GM18499 (cell line): ENCODE data around the gene TANGO6.
"Not testable (repeated sequence)": the region's sequence is repeated elsewhere in the genome, so short reads cannot be mapped to it uniquely, and the experiment has no call there.

Experiments
- ATAC-seq: cut with Tn5 transposase; IDR thresholded peaks from one replicate; pipeline ENCODE4 v1.9.1; 2021; ENCODE audit warnings: moderate number of reproducible peaks; ENCODE audit not compliant: insufficient read depth, unreplicated experiment

TANGO6 gene

DNA sequence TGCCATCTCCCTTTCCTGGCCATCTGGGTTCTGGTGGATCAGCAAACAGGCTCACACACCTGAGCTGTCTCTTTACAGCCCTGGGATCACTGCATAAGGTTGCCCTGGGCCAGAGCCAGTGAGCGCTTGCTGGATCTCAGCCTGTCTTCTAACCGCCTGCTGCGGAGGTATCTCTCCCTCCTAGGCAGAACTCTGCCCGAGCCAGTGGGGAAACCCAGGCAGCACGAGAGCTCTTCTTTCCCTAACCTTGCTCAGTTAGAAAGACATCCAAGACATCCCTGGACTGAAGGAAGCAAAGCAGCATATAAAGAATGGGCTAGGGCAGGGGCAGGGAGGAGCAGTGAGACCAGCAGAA, 268.5 kb downstream of the TANGO6 start:
- no peak for ATAC-seq

GRCh38 chr16:69112285-69113129, 269.2 kb downstream of the TANGO6 start:
- no peak for ATAC-seq

DNA sequence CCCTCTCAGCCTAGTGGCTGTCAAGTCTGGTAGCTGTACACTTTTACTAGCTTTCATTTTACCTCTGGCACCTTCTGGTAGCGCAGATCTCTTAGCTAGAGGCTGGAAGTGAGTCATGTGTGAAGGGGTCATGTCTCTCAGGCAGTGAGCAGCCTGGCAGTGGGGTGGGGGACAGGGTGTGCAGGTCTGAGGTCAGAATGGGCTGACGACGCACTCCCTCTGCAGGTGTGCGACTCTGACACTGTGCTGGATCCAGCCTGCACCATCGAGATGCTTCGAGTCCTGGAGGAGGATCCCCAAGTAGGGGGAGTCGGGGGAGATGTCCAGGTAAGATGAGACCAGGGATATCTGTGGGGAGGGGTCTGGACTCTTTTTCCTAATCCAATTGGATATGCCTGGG, 269.9 kb downstream of the TANGO6 start:
- no peak for ATAC-seq

DNA sequence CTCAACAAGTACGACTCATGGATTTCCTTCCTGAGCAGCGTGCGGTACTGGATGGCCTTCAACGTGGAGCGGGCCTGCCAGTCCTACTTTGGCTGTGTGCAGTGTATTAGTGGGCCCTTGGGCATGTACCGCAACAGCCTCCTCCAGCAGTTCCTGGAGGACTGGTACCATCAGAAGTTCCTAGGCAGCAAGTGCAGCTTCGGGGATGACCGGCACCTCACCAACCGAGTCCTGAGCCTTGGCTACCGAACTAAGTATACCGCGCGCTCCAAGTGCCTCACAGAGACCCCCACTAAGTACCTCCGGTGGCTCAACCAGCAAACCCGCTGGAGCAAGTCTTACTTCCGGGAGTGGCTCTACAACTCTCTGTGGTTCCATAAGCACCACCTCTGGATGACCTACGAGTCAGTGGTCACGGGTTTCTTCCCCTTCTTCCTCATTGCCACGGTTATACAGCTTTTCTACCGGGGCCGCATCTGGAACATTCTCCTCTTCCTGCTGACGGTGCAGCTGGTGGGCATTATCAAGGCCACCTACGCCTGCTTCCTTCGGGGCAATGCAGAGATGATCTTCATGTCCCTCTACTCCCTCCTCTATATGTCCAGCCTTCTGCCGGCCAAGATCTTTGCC, 271.1 kb downstream of the TANGO6 start:
- no peak for ATAC-seq

DNA sequence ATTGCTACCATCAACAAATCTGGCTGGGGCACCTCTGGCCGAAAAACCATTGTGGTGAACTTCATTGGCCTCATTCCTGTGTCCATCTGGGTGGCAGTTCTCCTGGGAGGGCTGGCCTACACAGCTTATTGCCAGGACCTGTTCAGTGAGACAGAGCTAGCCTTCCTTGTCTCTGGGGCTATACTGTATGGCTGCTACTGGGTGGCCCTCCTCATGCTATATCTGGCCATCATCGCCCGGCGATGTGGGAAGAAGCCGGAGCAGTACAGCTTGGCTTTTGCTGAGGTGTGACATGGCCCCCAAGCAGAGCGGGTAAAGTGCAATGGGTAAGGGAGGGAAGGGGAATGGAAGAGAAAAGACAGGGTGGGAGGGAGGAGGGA, 271.6 kb downstream of the TANGO6 start:
- ATAC-seq: no peak

GRCh38 chr16:69115361-69115760, 272.0 kb downstream of the TANGO6 start:
- no peak for ATAC-seq

GRCh38 chr16:69115837-69116236, 272.5 kb downstream of the TANGO6 start:
- no peak for ATAC-seq

- no peak for ATAC-seq
Observed at GRCh38 chr16:69116256-69116875, 273.0 kb downstream of the TANGO6 start.

- no peak for ATAC-seq
Observed at GRCh38 chr16:69116906-69117305, 273.6 kb downstream of the TANGO6 start.

DNA sequence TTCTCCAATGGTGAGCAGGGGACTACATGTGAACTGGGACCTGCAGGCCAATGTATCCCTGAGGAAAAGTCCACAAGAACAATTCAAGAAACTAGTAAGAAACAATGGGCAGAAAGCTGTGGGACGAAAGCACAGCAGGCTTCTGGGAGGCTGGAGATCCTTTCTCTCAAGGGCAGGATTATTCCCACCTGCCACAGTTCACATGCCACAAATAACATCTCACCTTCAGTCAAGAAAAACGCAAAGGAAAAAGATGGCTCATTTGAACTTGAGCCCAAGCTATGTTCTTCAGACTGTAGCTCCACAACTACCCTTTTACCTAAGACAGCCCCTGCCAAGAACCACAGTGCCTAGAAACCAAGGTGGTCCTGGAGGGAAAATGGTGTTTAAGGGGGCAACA, 275.1 kb downstream of the TANGO6 start:
- ATAC-seq: no peak

- ATAC-seq: no peak
Observed at GRCh38 chr16:69118994-69119393, 275.7 kb downstream of the TANGO6 start.

GRCh38 chr16:69119536-69119935, 276.2 kb downstream of the TANGO6 start:
- no peak for ATAC-seq

DNA sequence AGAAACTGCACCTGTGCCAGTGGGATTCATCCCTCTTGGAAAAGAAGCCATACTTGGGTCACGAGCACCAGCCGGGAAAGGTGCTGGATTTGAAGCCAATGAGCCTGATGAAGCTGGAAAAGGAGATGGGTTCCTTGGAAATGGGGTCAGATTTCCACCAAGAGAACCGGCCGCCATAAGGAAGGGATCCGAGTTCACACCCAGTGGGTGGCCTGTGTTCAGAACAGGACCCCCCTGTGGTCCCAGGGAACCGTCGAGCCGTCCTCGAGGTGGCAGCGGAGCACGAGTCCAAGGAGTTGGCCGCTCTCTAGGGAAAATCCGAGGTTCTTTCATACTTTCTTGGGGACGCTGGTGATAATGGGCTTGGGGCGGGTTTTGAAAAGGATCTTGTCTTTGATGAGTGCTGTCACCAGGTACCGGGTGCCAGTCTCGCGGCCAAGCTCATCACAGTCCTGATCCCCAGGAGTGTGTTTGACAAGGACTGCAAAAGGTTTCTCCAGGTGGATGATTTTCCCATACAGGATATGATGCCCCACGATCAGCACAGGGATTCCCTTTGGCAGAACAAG, 276.8 kb downstream of the TANGO6 start:
- no peak for ATAC-seq

GRCh38 chr16:69123910-69124309, 280.6 kb downstream of the TANGO6 start:
- ATAC-seq: no peak

GRCh38 chr16:69124406-69124805, 281.1 kb downstream of the TANGO6 start:
- ATAC-seq: not testable (repeated sequence)

- not testable (repeated sequence) for ATAC-seq
Observed at GRCh38 chr16:69124961-69125360, 281.6 kb downstream of the TANGO6 start.

DNA sequence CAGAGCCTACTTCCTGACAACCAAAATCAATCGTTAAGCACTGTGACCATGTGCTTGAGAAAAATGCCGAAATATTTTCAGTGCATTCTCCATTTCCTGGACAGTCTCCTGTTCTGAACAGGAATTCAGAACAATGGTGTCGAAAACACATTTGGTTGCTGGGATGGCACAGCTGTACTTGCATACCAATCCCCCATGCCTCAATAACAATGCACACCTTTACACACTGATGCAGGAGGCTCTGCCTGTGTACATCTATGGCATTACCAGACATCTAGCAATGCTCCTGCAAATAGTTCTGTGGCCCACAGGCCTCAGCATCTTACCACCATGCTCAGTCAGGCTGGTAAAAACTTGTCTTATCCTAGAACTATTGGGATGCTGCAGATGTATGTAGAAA, 282.9 kb downstream of the TANGO6 start:
- no peak for ATAC-seq

DNA sequence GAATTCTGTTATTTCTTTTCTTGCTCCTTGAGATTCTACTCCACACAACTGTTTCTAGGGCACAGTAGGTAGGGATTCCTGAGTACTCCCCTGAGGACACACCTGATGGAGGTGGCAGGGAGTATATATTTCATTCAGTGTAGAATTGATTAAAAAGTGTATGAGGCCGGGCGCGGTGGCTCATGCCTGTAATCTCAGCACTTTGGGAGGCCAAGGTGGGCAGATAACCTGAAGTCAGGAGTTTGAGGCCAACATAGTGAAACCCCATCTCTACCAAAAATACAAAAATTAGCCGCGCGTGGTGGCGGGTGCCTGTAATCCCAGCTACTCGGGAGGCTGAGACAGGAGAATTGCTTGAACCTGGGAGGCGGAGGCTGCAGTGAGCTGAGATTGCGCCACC, 283.5 kb downstream of the TANGO6 start:
- not testable (repeated sequence) for ATAC-seq

- no peak for ATAC-seq
Observed at GRCh38 chr16:69127966-69128510, 284.7 kb downstream of the TANGO6 start.

DNA sequence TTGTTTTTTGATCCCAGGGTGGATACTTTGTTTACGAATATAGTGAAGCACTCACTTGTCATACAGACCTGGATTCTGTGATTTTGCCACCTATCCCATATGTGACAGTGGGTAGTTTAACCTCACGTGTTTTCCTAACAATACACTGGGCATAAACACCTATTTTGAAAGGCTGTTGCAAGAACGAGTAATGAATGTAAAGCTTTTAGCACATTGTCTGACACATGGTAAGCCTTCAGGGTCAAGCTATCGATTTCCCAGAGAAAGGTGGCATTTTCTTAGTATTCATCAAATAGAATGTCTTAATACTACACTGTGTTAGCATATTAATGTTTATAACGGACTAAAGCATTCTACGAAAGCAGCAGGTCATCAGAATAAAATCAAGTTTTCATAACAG, 287.1 kb downstream of the TANGO6 start:
- ATAC-seq: no peak
